ENCODE measurements around the gene CTNNA2. TPM values are rescaled to one million over a fixed set of nuclear protein-coding genes. Genes with fewer than 3 reads are reported as not detected.

Gene CTNNA2
- total and polyA plus RNA-seq, 2 of the 8 experiments (the other 6 are each of a cell fraction or from before 2014, with no cell fraction given) = 3.9 to 9.0 TPM

DNA sequence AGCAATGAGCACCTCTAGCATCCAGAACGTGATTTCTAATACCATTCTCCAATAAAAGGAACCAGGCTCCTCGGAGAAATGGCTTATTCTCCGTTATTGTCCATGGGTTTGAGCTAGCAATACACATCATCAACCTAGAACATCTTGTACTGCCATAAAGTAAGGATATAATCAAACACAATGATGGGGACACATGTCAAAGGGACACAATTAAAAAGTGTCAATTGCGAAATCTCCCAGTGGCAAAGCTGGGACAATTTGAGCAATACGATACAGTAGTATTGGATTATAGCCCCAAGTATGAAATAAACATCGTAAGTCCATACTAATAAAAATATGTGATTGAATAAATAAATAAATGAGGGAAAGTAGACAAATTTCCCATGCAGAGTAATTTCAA is 108.4 kb downstream of the CTNNA2 start:
- Histone ChIP-seq H3K23me2 (ENCODE audit: low read depth, low read length) (no peaks in the 10 kb centered on the region; the same call in 1 of the 2 replicates), H3K56ac (replicated peaks; ENCODE audit: insufficient read length, low read depth, low read length) (no peak overlapping the region), H2AK5ac (ENCODE audit: low read depth, low read length) (no peak overlapping the region), H3K4me3 (ENCODE audit: extremely low read depth in 1 of 4, insufficient read depth in 2 of 4, low read depth in 3 of 4, low read length in 4 of 4) (no peak overlapping the region), H3K9me3 (ENCODE audit: insufficient read depth in 2 of 2, low read depth in 1 of 2, low read length in 1 of 2) (no peaks in the 10 kb centered on the region), H3K27ac (ENCODE audit: low read depth, low read length) (no peak overlapping the region), H2AFZ (ENCODE audit: low read length) (no peak overlapping the region), H4K8ac (ENCODE audit: extremely low read depth, insufficient read depth, low read length) (no peak overlapping the region), H3K14ac (ENCODE audit: insufficient read length) (no peak overlapping the region), H3K4me2 (ENCODE audit: insufficient read depth in 1 of 2, low read depth in 2 of 2, low read length in 2 of 2) (no peak overlapping the region), H3K23ac (ENCODE audit: insufficient read length) (no peak overlapping the region), H2BK120ac (replicated peaks; ENCODE audit: low read depth, low read length) (no peak overlapping the region), H3K9ac (replicated peaks in 1 of 4; ENCODE audit: extremely low read depth in 1 of 4, low read depth in 3 of 4, low read length in 3 of 4) (no peak overlapping the region), H2BK12ac (ENCODE audit: low read depth, low read length) (no peak overlapping the region), H2BK15ac (ENCODE audit: low read length) (no peak overlapping the region), H3K4ac (replicated peaks; ENCODE audit: insufficient read length, low read depth, low read length) (no peak overlapping the region), H3K79me1 (ENCODE audit: low read depth, low read length) (no peaks in the 10 kb centered on the region), H2BK20ac (ENCODE audit: low read length) (no peak overlapping the region), H3K4me1 (replicated peaks in 1 of 4; ENCODE audit: control insufficient read depth in 3 of 4, insufficient read depth in 4 of 4, low read length in 3 of 4) (no peaks in the 10 kb centered on the region), H3K36me3 (ENCODE audit: control insufficient read depth in 2 of 4, insufficient read depth in 4 of 4, low read length in 3 of 4) (no peaks in the 10 kb centered on the region), H4K20me1 (replicated peaks in 1 of 2; ENCODE audit: control insufficient read depth in 1 of 2, insufficient read depth in 2 of 2, low read length in 2 of 2) (no peaks in the 10 kb centered on the region), H4K91ac (replicated peaks; ENCODE audit: insufficient read length, low read length) (no peak overlapping the region), H3K18ac (ENCODE audit: extremely low read depth, low read length) (no peak overlapping the region), H3K27me3 (replicated peaks in 1 of 4; ENCODE audit: control insufficient read depth in 3 of 4, extremely low read depth in 1 of 4, insufficient read depth in 3 of 4, low read length in 3 of 4) (no peaks in the 10 kb centered on the region), H3K79me2 (ENCODE audit: control insufficient read depth in 1 of 2, insufficient read depth in 2 of 2, low read length in 2 of 2) (no peaks in the 10 kb centered on the region), H2BK5ac (ENCODE audit: low read depth, low read length) (no peak overlapping the region), H4K5ac (ENCODE audit: insufficient read length, low read depth, low read length) (no peak overlapping the region)
- DNase-seq (ENCODE audit: low read depth in 1 of 2, low spot score in 2 of 2) (no peak), FAIRE-seq (no peak)
- 96% methylated on average over 6 of the region's 6 CpGs; no CpG with 5 or more reads in 1 of the 2 experiments for WGBS, 2 experiments (ENCODE audit: extremely low coverage in 1 of 2, insufficient coverage in 1 of 2, insufficient read length in 1 of 2, insufficient replicate concordance in 2 of 2, low coverage in 1 of 2, low lambda C conversion rate in 2 of 2, missing lambda C conversion rate in 1 of 2)
- POLR2A ChIA-PET (ENCODE audit: partially characterized antibody) = no interaction called here
- CTCF ChIA-PET (ENCODE audit: partially characterized antibody) = interaction anchor here (1.0 kb wide), 1 partner anchor 8 kb away, joined by 3 read pairs; no protein-coding TSS in a partner anchor
- TF ChIP-seq SRF (IDR thresholded peaks at IDR 0.05; ENCODE audit: low read depth, low read length) (no peak), CHD2 (IDR thresholded peaks at IDR 0.05; ENCODE audit: low read length) (no peak), RXRA (IDR thresholded peaks at IDR 0.05; ENCODE audit: insufficient read depth, low read depth, low read length) (no peak), JUND (IDR thresholded peaks at IDR 0.05; ENCODE audit: low read length) (no peak), BRCA1 (IDR thresholded peaks at IDR 0.05; ENCODE audit: low read depth, low read length) (no peak)

All from H1 (cell line).